Liver (tissue), 3 donors: ENCODE results near the gene FSIP1.

Source experiments
- ATF3 ChIP-seq: IDR thresholded peaks from 2 replicates; pipeline ENCODE4 v1.6.1; 2016; ENCODE audit warnings: antibody characterized with exemption
- EGR1 ChIP-seq, 2 donors: IDR thresholded peaks; 2 replicates each; pipeline ENCODE4 v1.6.1; 2016 to 2018; ENCODE audit warnings: antibody characterized with exemption in 2 of 2, low read depth in 2 of 2
- GABPA ChIP-seq, 2 donors: IDR thresholded peaks in 1 of 2; conservative IDR thresholded peaks in 1 of 2; 2 replicates each; pipeline ENCODE4 v1.6.1; 2016; ENCODE audit warnings: antibody characterized with exemption in 2 of 2, mild to moderate bottlenecking in 1 of 2, moderate library complexity in 1 of 2
- TF ChIP-seq, protein P1 (sequence below): fragments of 150-350 bp; IDR thresholded peaks from 2 replicates; pipeline ENCODE4 v1.5.1; 2017; ENCODE audit warnings: improper control_type of control experiment, low read depth, low read length; ENCODE audit not compliant: missing input control
- donor health status: healthy.
- donor health status: healthy.

DNA sequence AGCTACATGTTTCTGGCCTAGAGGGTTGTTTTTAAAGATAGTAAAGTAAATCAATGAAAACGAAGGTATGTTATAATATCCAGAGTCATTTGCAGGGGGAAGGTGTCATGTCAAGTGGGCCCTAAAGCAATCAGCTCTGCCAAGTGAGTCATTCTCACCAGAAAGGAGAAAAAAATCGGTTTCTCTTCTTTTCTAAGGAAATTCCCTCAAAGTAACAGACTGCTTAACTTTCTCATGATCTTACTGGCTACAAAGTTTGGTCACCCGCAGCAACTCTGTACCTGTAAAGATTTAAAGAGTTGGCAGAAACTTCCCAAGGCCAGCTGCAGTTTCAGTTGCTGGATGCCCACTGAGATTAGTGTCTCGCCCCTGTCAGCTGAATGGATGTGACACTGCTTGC, 5.5 kb upstream of the FSIP1 start:
- TF ChIP-seq, protein P1, sequence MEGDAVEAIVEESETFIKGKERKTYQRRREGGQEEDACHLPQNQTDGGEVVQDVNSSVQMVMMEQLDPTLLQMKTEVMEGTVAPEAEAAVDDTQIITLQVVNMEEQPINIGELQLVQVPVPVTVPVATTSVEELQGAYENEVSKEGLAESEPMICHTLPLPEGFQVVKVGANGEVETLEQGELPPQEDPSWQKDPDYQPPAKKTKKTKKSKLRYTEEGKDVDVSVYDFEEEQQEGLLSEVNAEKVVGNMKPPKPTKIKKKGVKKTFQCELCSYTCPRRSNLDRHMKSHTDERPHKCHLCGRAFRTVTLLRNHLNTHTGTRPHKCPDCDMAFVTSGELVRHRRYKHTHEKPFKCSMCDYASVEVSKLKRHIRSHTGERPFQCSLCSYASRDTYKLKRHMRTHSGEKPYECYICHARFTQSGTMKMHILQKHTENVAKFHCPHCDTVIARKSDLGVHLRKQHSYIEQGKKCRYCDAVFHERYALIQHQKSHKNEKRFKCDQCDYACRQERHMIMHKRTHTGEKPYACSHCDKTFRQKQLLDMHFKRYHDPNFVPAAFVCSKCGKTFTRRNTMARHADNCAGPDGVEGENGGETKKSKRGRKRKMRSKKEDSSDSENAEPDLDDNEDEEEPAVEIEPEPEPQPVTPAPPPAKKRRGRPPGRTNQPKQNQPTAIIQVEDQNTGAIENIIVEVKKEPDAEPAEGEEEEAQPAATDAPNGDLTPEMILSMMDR: no peak
- TF ChIP-seq GABPA (IDR thresholded peaks at IDR 0.05 in 1 of 2, conservative IDR thresholded peaks at IDR 0.05 in 1 of 2) (no peak), ATF3 (no peak), EGR1 (IDR thresholded peaks at IDR 0.05; ENCODE audit: low read depth in 2 of 2) (no peak)
